GM21576 (cell line): Measurements from ENCODE around the gene RAB7B.
"Not testable (repeated sequence)": the region's sequence is repeated elsewhere in the genome, so short reads cannot be mapped to it uniquely, and the experiment has no call there.

ENCODE experiments used
- ATAC-seq: cut with Tn5 transposase; IDR thresholded peaks from one replicate; pipeline ENCODE4 v1.9.1; 2021; ENCODE audit warnings: mild to moderate bottlenecking, moderate library complexity; ENCODE audit not compliant: unreplicated experiment

RAB7B gene

DNA sequence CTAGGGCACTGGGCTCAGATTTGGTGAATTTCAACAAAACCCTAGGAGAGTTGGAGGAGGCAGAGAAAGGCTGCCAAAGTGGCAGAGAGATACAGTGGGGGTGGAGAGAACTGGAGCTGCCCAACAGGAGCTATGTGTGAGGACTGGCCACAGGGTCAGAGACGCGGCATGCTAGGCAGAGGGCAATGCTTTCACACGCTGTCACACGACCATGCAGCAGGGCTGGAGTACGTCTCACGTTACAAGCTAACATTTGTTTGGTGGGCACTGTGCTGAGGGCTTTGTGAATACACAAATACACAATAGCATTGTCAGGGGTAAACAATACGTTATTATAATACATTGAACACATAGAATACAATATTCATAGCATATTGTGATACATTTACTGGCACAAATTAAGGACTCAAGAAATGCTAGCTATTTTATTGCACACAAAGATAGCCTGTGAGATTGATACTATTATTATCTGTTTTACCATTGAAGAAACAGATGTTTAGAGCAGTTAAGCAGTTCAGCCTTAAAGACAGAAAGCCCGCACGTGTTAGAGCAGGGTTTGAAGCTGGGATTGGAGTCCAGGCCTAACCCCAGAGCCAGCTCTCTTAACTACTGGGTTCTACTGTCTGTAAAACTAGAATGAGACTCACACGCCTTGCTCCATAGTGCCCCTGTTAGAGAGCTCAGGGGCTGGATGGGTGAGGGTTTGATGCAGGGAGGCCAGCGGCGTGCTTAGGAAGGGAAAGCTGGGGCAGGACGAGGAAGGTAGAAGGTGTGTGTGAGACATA lies 4.5 kb downstream of the RAB7B start:
- no peak for ATAC-seq

DNA sequence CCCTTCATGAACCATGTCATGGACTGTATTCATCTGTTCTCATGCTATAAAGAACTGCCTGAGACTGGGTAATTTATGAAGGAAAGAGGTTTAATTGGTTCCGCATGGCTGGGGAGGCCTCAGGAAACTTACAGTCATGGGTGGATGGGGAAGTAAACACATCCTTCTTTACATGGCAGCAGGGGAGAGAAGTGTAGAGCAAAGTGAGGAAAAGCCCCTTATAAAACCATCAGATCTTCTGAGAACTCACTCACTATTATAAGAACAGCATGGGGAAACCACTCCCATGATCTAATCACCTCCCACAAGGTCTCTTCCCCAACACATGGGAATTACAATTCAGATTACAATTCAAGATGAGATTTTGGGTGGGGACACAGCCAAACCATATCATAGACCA lies 6.6 kb downstream of the RAB7B start:
- ATAC-seq: not testable (repeated sequence)

DNA sequence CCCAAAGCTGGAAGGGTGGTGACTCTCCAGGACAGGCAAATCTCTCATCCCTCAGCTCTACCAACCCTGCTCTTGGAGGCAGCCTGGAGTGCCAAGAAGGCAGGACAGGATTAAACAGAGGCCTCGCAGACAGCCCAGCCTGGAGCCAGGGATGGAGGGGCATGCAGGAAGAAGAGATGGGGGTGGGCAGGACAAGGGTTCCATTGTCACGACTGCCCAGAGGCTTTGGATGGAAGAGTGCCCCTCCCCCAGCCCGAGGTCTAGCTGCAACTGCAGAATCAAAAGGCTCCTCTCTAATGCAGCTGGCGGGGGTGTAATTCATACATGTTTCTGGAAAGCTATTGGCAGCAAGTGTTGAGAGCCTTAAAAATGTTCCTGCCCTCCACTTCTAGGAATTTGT lies 8.8 kb downstream of the RAB7B start:
- ATAC-seq: no peak

DNA sequence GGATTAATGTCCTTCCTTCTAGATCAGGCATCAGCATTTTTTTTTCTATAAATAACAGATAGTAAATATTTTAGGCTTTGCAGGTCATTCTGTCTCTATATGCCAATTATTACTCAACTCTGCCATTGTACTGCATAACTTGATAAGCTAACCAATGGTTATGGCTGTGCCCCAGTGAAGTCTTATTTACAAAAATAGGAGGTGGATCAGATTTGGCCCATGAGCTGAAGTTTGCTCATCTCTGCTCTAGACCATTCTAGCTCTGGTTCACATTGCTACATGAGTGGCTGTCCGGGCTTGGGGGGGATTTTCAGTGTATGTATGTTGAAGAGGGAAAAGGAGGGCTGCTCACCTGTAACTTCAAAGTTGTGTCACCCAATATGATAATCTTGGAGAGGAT lies 10.1 kb downstream of the RAB7B start:
- ATAC-seq: no peak

DNA sequence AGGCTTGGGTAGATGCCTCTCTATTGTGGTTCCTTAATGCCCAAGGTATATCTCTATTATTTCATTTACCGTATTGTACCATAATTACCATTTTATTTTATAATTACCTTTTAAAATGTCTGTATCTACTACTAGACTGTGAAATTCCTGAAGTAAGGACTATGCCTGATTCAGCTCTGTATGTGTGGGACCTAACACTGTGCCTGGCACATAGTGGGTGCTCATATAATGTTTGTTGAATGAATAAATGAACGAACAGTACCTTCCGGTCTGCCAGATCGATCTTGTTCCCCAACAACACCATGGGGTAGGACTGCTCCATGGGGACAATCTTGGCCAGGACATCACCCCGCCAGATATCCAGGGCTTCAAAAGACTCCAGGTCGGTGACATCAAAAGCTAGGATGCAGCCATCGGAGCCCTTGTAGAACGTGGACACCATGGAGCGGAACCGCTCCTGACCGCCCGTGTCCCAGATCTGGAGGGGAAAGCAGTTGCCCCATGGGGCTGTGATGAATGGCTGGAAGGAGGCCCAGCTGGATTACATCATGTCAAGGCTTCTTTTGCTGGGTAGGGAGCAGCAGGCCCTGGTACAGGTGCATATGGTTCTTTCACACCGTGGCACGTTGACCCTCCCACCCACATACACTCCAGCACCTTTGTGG lies 10.8 kb downstream of the RAB7B start:
- ATAC-seq: no peak

DNA sequence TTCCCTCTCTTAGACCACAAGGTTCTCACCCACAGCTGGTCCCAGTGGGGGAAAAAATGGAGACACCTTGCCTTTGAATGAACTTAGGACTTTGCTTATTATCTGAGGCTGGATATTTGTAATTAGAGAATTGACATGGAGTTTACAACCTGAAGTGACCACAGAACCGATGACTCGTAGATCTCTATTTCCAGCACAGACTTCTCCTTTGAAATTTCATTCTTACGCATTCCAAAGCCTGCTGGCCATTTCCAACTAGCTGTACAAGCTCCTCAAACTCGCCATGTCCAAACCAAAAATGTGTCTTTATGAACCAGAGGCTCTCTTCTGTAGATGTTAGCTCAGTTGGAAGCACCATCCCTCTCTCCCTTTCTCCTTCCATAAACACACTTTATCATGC lies 12.0 kb downstream of the RAB7B start:
- no peak for ATAC-seq

DNA sequence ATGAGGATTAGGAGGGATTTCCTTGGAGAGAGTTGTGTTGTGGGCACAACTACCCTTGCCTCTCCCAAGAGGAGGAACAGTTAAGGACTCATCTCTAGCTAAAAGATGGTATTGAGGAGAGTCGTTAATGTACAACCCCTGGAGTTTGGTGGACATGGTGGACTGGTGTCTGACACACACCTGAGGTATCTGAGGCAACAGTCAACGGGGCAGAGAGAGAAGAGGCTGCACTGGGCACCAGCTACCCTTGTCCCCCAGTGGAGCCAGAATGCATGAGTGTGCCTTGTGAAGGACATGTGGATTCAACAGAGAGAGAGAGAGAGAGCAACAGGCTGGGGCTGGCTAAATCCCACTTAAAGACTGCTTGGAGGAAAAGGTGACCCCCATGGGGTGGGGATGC lies 13.0 kb downstream of the RAB7B start:
- no peak for ATAC-seq

DNA sequence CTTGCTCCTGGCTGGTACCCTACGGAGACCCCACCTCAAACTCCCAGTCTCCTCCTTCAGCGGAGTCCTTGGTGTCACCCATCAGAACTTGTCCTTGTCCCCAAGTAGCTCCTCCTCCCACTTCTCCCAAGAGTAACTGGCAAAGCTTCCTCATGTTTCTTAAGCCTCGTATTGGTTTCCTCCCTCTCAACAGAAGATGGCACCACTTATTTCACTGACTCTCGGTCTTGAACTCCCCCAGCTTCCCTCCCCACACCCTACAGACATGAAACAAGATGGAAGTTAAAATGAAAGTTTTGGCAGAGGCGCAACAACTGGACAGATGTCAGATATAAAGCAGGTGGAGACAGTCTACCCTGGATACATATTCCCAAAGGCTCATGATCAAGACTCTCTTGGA lies 13.4 kb downstream of the RAB7B start:
- ATAC-seq: no peak

DNA sequence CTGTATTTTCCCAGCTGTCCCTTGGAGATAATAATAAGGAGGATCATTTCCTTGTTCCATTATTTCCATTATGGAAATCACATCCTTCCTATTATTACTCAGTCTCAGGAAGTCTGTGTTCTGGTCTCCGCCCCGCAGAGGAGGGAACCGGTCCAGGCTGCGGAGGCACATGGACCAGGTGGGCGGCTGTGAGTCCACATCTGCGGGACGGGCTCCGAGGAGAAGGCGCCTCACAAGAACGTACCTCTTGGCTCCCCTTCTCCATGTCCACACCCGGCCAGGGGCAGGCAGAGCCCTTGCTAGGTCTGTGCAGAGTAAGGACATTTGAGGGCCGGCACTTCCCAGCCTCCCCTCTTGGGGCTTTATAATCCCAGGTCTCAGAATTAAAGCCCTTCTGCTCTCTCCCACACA lies 14.6 kb downstream of the RAB7B start:
- ATAC-seq: no peak

DNA sequence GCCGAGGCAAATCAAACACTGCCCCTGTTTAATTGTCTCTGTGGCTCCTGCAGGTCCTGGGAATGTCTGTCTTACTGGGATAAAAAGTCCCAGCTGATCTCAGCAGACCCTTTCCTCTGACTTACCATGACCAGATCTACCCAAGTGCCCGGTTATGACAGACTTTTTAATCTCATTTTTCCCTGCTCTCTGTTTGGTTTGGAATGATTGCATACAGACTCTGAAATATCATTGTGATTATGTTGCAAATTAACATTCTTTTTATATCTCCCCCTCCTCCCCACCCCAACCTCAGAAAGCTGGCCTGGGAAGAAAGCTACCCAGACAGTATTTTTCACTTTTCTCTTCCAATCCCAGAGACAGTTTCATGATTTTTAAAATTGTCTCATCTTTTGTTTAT lies 16.3 kb downstream of the RAB7B start:
- ATAC-seq: no peak

DNA sequence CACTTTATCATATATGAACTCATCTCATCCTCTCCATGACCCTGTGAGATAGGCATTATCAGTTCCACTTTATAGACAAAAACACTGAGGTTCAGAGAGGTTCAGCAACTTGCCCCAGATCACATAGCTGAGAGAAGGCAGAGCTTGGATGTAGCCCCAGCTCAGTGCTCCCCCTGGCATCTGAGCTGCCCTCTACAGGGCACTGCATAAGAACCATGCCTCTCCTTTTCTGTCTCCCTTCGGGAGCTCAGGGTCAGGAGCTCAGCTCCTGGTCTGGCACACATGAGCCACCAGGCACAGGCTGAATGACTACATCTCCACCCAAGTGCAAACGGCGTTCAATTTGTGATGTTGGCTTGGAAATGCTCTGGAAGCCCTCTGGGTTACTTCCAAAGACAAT lies 16.9 kb downstream of the RAB7B start:
- no peak for ATAC-seq

DNA sequence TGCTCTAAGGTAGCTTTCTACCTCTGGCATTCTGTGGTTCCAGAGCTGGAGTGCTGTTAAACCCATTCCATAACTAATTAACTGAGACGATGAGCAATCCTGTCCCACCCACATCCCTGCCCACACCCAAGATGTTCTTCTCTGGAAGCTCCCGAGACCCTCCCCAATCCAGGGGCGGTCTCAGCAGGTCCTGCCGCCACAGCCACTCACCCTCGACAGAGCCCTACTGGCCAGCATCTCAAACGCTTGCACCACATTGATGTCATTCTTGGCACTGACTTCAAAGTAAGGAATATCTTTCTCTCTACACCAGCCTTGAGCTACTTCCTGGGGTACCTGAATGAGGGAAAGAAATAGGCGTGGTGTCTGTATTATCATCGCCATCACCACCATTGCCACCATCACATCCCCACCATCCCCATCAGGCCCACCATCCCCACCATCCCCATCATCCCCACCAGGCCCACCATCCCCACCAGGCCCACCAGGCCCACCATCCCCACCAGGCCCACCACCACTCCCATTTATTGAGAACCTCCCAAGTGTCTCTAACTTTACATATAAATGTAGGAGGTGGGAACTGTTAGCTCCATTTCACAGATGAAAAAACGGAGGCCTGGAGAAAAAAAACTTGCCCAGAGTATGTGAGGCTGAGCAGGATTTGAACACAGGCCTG lies 17.7 kb downstream of the RAB7B start:
- no peak for ATAC-seq

DNA sequence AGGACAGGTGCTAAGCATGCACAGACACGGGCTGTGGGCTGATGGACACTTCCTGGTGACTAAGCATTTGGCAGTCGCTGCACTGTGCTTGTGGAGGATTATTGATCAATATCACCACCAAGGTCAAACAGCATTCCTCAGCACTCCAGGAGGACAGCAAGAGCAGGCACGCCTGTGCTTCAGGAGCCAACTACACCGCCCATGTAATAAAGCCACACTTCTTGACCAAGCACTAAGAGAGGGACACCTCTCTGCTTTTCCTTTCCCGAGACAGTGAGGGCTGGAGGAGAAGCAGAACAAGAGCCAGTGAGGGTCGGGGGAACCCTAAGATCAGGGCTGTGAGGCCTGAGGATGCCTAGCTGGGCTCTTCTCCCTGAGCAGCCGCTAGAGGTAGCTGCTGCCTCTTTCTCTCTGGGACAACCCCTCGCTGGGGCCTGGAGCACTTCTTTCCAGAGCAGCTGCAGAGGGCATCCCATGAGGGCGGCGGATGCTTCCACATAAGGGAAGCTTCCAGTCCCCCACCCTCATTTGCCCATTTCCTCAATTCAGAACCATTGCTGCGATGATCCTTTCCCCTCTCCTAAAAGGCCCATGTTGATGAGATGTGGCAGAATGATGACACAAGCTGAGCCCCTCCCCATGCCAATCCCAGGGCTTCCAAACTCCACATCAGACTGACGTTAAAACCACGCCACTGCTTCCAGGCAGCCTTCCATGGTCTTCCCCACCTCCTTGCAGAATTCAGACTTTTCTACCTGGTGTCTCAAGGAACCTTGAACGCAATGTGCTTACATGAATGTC lies 19.1 kb downstream of the RAB7B start:
- ATAC-seq: no peak

DNA sequence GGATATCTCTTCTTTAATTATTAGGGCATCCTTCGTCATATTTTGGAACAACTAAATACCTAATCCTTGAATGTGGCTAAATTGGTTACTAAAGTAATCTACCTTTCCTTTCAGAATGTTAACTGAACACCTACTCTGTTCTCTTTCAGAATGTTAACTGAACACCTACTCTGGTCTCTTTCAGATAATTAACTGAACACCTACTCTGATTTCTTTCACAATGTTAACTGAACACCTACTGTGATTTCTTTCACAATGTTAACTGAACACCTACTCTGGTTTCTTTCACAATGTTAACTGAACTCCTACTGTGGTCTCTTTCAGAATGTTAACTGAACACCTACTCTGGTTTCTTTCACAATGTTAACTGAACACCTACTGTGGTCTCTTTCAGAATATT lies 21.9 kb downstream of the RAB7B start:
- no peak for ATAC-seq

DNA sequence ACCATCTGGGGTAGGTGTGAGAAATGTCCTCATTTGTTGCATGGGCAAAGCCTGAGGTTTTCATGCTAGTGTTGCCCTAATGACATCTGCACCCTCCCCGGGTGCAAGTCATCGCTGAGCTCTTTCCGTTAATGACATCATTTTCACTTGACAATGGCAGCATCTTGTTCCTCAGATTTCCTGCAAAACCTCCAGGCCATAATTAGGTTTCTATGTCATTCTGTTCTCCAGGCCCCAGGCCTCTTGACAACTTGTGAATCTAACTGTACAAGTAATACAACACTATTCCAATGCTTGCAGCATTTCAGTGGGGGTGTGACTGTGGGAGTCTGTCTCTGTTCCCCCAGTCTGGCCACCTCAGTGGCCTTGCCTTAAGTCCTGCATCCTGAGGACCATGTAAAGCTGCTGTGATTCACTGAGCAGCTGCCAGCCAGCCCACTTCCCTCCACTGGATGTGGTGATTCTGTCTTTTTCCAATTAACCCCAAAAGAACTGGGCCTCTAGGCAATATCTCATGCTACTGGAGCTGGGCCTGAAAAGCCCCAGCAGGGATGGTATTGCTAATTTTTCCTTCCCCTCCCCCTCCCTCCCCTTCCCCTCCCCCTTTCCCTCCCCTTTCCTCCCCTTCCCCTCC lies 22.8 kb downstream of the RAB7B start:
- ATAC-seq: no peak

DNA sequence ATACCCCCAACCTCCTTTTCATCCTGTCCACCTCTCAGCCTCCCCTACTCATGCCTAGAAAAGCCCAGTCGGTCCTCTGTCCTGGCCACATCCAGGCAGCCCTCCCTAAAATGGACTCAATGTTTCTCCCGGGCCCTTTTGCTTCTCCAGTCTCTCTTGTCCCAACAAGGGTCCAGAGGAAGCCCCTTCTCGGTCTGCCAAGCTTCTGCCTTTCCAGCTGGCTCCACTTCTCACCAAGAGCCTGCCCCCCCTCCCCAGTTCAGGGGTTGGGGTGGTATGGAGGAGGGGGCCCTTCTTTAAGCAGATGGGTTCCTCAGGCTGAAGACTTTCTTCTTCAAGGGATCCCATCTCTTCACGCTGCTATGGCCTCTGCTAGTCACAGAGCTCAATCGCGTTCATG lies 23.9 kb downstream of the RAB7B start:
- no peak for ATAC-seq

DNA sequence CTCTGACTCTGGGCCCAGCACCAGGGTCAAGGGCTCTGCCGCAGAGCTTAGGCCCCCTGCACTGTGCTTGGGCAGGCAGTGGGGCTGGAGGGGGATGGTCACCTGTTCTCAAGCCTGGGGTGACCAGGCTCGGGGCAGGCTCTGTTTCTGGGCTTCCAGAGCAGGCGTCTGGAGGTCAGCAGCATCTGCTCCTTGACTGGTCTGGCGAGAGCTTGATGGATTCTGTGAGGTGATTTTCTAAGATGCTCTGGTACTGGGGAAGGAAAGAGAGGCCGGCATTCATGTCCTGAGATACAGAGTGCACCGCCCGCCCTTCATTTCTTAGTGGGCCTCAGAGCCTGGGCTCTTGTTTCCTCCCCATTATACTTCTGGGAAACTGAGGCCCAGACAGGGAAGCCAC lies 24.5 kb downstream of the RAB7B start:
- no peak for ATAC-seq

DNA sequence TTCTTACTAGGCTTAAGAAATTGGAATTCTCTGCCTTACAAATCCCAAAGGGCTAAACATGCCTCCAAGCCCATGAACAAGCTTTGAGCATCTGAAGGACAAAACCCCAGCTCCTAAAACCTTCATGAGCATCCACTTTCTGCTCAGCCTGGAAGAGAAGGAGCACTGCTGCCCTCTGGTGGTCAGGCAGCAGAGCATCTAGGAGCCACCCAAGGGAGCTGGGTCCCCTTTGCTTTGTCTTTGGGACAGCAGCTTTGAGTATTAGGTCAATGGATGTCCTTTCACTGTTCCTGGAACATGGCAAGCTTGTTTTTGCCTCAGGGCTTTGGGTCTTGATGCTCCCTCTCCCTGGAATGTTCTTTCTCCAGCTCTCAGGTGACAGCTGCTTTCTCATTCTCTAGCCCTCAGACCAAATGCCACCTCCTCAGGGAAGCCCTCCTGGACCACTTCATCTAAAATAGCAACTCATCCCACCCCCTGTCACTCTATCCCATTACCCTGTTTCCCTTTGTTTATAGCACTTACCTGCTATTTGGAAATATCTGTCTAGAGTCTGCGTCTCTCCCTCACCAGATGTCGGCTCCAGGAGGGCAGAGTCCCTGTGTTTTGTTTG lies 25.7 kb downstream of the RAB7B start:
- peak; percentile 58 for ATAC-seq

DNA sequence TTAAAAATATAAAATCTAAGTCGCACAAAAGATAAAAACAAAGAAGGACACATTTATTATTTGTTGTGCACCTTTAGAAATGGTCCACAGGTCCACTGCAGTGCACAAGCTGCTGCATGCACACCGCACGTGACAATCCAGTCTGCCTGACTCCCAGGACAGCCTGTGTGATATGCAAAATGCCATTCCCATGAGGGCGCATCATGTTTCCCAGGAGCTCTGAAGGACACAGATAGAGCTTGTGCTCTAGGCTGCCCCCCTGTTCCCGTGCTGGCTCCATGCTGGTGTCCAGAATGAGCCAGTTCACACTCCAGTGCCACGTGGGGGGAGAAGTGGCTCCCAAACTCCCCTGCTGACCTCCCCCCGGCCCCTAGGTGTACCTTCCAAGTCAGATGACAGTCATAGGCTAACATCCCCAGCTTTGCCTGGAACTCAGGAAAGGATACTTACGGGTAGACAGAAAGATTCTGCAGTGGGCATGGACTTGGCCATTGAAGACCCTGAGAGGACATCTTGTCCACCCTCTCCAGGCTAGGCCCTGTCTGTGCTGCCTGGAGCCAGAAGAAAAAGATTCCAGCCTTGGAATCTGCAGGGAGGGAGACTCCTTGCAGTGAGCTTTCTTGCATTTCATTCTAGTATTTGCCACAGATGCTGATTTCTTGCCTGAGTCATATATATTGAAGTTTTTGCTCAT lies 26.3 kb downstream of the RAB7B start:
- no peak for ATAC-seq

DNA sequence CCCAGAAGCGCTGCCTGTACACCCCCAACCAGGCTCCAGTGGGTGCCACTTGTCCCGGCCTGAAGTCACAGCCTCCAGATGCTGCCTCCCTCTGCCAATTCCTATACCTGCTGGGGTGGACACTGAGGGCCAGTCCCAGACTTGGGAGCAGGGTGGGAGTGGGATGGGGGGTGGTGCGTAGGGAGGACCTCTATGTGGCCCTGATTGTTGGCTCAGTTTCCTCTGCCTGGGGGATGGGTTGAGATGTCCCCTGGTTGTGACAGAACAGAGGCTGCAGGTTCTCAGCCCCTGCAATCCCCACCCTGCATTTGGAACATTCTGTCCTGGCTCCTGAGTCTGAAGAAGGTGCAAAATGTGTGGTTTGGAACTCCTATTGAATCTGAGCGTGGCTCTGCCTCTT lies 27.2 kb downstream of the RAB7B start:
- ATAC-seq: no peak
